GM12878 (cell line): ENCODE measurements around the gene ICAM4. TPM values are rescaled to one million over a fixed set of nuclear protein-coding genes. Genes with fewer than 3 reads are reported as not detected.

ENCODE experiments used
- BCL11A ChIP-seq: IDR thresholded peaks from 2 replicates; pipeline ENCODE4 v1.6.1; 2011; ENCODE audit warnings: low read depth, low read length
- CHD1 ChIP-seq: IDR thresholded peaks from 2 replicates; pipeline ENCODE4 v1.6.1; 2012; ENCODE audit warnings: low read depth, low read length, improper control_type of control experiment
- CHD4 ChIP-seq: fragments of 200-600 bp; sonication (generic); IDR thresholded peaks from 2 replicates; pipeline ENCODE4 v1.6.1; 2016; ENCODE audit warnings: mild to moderate bottlenecking
- DPF2 ChIP-seq: fragments of 450-650 bp; IDR thresholded peaks from 2 replicates; pipeline ENCODE4 v1.6.1; 2017; ENCODE audit warnings: mild to moderate bottlenecking
- EED ChIP-seq: sonication (generic); IDR thresholded peaks from 2 replicates; pipeline ENCODE4 v1.6.1; 2016; ENCODE audit warnings: antibody characterized with exemption, low read depth
- HDGF ChIP-seq: fragments of 450-650 bp; IDR thresholded peaks from 2 replicates; pipeline ENCODE4 v1.6.1; 2016; ENCODE audit warnings: antibody characterized with exemption
- JUNB ChIP-seq: IDR thresholded peaks from 2 replicates; pipeline ENCODE4 v1.6.1; 2016; ENCODE audit warnings: antibody characterized with exemption, mild to moderate bottlenecking
- LARP7 ChIP-seq: fragments of 450-650 bp; IDR thresholded peaks from 2 replicates; pipeline ENCODE4 v1.6.1; 2017; ENCODE audit warnings: mild to moderate bottlenecking
- MEF2B ChIP-seq: fragments of 450-650 bp; IDR thresholded peaks from 2 replicates; pipeline ENCODE4 v1.6.1; 2018; ENCODE audit warnings: mild to moderate bottlenecking, moderate library complexity; ENCODE audit not compliant: partially characterized antibody, poor library complexity, severe bottlenecking
- NBN ChIP-seq: fragments of 450-650 bp; IDR thresholded peaks from 2 replicates; pipeline ENCODE4 v1.6.1; 2016
- NFIC ChIP-seq: IDR thresholded peaks from 2 replicates; pipeline ENCODE4 v1.6.1; 2012; ENCODE audit warnings: low read depth, mild to moderate bottlenecking, inconsistent platforms, low read length, moderate library complexity
- NR2F1 ChIP-seq: fragments of 450-650 bp; conservative IDR thresholded peaks from 2 replicates; pipeline ENCODE4 v1.6.1; 2017; ENCODE audit warnings: mild to moderate bottlenecking
- PML ChIP-seq: IDR thresholded peaks from 2 replicates; pipeline ENCODE4 v1.6.1; 2012; ENCODE audit warnings: low read length, inconsistent platforms
- RAD21 ChIP-seq: IDR thresholded peaks from 2 replicates; pipeline ENCODE4 v1.6.1; 2011; ENCODE audit warnings: mild to moderate bottlenecking, low read depth, low read length, moderate library complexity; ENCODE audit not compliant: insufficient read depth
- RB1 ChIP-seq: fragments of 450-650 bp; formaldehyde crosslinking; IDR thresholded peaks from 2 replicates; pipeline ENCODE4 v1.6.1; 2017; ENCODE audit warnings: mild to moderate bottlenecking, borderline replicate concordance
- SMC3 ChIP-seq: IDR thresholded peaks from 2 replicates; pipeline ENCODE4 v1.6.1; 2011; ENCODE audit warnings: low read length, improper control_type of control experiment, borderline replicate concordance
- SREBF1 ChIP-seq: IDR thresholded peaks from 2 replicates; pipeline ENCODE4 v1.6.1; 2012; ENCODE audit warnings: mild to moderate bottlenecking, low read length
- TCF7 ChIP-seq: IDR thresholded peaks from 2 replicates; pipeline ENCODE4 v1.6.1; 2014; ENCODE audit warnings: antibody characterized with exemption, borderline replicate concordance
- ZNF217 ChIP-seq: fragments of 450-650 bp; IDR thresholded peaks from 2 replicates; pipeline ENCODE4 v1.6.1; 2017; ENCODE audit warnings: antibody characterized with exemption, mild to moderate bottlenecking
- polyA plus RNA-seq, 11 experiments: library from polyadenylated mRNA; depleted of rRNA in 4 of 11; unstranded in 6 of 11; stranded (reverse) in 5 of 11; fragments of >200 nt; fragmentation: Nextera tagmentation in 4 of 11; fragmentation: Illumina TruSeq in 1 of 11; extraction: Ambion mirVana in 4 of 11; extraction: Trizol in 1 of 11; gene quantifications; 1 replicate in 1 of 11; 2 replicates in 10 of 11; pipeline versions ENCODE4 v1.2.1 to v1.2.3, GENCODE V29; 2011 to 2016; ENCODE audit warnings: inconsistent platforms in 2 of 11, missing spikeins in 2 of 11, low read depth in 1 of 11
- total RNA-seq, 4 experiments: library from RNA; depleted of rRNA in 3 of 4; stranded (reverse); fragments of >200 nt in 3 of 4; fragmentation: Illumina TruSeq in 1 of 4; extraction: Trizol in 1 of 4; gene quantifications; 2 replicates each; pipeline versions ENCODE4 v1.2.1 to v1.2.3, GENCODE V29; 2013 to 2021
- TF ChIP-seq, protein P1 (sequence below): IDR thresholded peaks from 2 replicates; pipeline ENCODE4 v1.6.1; 2011; ENCODE audit warnings: mild to moderate bottlenecking, low read depth, low read length, moderate library complexity; ENCODE audit not compliant: insufficient replicate concordance
- TF ChIP-seq, protein P2 (sequence below): fragments of 450-650 bp; formaldehyde crosslinking; IDR thresholded peaks from 2 replicates; pipeline ENCODE4 v1.4.0; 2022; ENCODE audit warnings: mild to moderate bottlenecking, moderate library complexity
- TF ChIP-seq, protein P3 (sequence below): IDR thresholded peaks from 2 replicates; pipeline ENCODE4 v1.6.1; 2011; ENCODE audit warnings: borderline replicate concordance, low read depth, mild to moderate bottlenecking, moderate library complexity, low read length; ENCODE audit not compliant: insufficient read depth, poor library complexity, severe bottlenecking
- TF ChIP-seq, protein P4 (sequence below): fragments of 450-650 bp; formaldehyde crosslinking; IDR thresholded peaks from 2 replicates; pipeline ENCODE4 v1.4.0; 2020; ENCODE audit warnings: mild to moderate bottlenecking, moderate library complexity

Gene ICAM4
- total and polyA plus RNA-seq, 10 of the 15 experiments (the other 5 are each of a cell fraction or from before 2014, with no cell fraction given) = 0.31 to 5.1 (median 1.7) TPM

- TF ChIP-seq, protein P1, sequence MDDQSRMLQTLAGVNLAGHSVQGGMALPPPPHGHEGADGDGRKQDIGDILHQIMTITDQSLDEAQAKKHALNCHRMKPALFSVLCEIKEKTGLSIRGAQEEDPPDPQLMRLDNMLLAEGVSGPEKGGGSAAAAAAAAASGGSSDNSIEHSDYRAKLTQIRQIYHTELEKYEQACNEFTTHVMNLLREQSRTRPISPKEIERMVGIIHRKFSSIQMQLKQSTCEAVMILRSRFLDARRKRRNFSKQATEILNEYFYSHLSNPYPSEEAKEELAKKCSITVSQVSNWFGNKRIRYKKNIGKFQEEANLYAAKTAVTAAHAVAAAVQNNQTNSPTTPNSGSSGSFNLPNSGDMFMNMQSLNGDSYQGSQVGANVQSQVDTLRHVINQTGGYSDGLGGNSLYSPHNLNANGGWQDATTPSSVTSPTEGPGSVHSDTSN = no peak
- TF ChIP-seq ZNF217 = peak; percentile 98
- TF ChIP-seq RB1 = peak; percentile 67; the same call in 1 of the 2 replicates
- TF ChIP-seq, protein P2, sequence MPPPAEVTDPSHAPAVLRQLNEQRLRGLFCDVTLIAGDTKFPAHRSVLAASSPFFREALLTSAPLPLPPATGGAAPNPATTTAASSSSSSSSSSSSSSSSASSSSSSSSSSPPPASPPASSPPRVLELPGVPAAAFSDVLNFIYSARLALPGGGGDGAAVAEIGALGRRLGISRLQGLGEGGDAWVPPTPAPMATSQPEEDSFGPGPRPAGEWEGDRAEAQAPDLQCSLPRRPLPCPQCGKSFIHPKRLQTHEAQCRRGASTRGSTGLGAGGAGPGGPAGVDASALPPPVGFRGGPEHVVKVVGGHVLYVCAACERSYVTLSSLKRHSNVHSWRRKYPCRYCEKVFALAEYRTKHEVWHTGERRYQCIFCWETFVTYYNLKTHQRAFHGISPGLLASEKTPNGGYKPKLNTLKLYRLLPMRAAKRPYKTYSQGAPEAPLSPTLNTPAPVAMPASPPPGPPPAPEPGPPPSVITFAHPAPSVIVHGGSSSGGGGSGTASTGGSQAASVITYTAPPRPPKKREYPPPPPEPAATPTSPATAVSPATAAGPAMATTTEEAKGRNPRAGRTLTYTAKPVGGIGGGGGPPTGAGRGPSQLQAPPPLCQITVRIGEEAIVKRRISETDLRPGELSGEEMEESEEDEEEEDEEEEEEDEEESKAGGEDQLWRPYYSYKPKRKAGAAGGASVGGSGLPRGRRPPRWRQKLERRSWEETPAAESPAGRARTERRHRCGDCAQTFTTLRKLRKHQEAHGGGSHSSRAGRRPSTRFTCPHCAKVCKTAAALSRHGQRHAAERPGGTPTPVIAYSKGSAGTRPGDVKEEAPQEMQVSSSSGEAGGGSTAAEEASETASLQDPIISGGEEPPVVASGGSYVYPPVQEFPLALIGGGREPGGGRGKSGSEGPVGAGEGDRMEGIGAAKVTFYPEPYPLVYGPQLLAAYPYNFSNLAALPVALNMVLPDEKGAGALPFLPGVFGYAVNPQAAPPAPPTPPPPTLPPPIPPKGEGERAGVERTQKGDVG (CRISPR knock-in tag) = no peak
- TF ChIP-seq CHD4 = no peak
- TF ChIP-seq CHD1 = no peak
- TF ChIP-seq RAD21 = peak; percentile 95
- no peak for TF ChIP-seq TCF7
- TF ChIP-seq MEF2B = peak; percentile 22
- TF ChIP-seq, protein P3, sequence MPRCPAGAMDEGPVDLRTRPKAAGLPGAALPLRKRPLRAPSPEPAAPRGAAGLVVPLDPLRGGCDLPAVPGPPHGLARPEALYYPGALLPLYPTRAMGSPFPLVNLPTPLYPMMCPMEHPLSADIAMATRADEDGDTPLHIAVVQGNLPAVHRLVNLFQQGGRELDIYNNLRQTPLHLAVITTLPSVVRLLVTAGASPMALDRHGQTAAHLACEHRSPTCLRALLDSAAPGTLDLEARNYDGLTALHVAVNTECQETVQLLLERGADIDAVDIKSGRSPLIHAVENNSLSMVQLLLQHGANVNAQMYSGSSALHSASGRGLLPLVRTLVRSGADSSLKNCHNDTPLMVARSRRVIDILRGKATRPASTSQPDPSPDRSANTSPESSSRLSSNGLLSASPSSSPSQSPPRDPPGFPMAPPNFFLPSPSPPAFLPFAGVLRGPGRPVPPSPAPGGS = peak; percentile 15
- no peak for TF ChIP-seq JUNB
- TF ChIP-seq HDGF = 0 out of 2 replicates have a peak, but pooled peaks have one; percentile 22
- peak; percentile 47 for TF ChIP-seq NR2F1
- peak; percentile 96 for TF ChIP-seq SMC3
- peak; percentile 100 for TF ChIP-seq DPF2
- TF ChIP-seq, protein P4, sequence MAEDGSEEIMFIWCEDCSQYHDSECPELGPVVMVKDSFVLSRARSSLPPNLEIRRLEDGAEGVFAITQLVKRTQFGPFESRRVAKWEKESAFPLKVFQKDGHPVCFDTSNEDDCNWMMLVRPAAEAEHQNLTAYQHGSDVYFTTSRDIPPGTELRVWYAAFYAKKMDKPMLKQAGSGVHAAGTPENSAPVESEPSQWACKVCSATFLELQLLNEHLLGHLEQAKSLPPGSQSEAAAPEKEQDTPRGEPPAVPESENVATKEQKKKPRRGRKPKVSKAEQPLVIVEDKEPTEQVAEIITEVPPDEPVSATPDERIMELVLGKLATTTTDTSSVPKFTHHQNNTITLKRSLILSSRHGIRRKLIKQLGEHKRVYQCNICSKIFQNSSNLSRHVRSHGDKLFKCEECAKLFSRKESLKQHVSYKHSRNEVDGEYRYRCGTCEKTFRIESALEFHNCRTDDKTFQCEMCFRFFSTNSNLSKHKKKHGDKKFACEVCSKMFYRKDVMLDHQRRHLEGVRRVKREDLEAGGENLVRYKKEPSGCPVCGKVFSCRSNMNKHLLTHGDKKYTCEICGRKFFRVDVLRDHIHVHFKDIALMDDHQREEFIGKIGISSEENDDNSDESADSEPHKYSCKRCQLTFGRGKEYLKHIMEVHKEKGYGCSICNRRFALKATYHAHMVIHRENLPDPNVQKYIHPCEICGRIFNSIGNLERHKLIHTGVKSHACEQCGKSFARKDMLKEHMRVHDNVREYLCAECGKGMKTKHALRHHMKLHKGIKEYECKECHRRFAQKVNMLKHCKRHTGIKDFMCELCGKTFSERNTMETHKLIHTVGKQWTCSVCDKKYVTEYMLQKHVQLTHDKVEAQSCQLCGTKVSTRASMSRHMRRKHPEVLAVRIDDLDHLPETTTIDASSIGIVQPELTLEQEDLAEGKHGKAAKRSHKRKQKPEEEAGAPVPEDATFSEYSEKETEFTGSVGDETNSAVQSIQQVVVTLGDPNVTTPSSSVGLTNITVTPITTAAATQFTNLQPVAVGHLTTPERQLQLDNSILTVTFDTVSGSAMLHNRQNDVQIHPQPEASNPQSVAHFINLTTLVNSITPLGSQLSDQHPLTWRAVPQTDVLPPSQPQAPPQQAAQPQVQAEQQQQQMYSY (CRISPR knock-in tag) = no peak
- TF ChIP-seq PML = no peak
- TF ChIP-seq NFIC = no peak
- TF ChIP-seq EED = peak; percentile 95
- TF ChIP-seq SREBF1 = no peak
- TF ChIP-seq LARP7 = no peak
- TF ChIP-seq NBN = peak; percentile 60; the same call in 1 of the 2 replicates
- TF ChIP-seq BCL11A = no peak
These were observed 17.2 kb upstream of the ICAM4 start (continued) for GRCh38 chr19:10269333-10270179.
